ENCODE data around the gene ERAP2. TPM values are rescaled to one million over a fixed set of nuclear protein-coding genes. Genes with fewer than 3 reads are reported as not detected.

ERAP2 gene
- total RNA-seq, 2 experiments from 2014 or later = 56.6 to 61.4 TPM

- Mint-ChIP-seq H3K36me3 (ENCODE audit: low read depth) (no peaks in the 10 kb centered on the region), H3K27me3 (no peaks in the 10 kb centered on the region), H3K4me3 (no peak overlapping the region), H3K4me1 (ENCODE audit: low read depth) (peaks cover 5% of the 10 kb centered on the region), H3K9me3 (no peaks in the 10 kb centered on the region), H3K27ac (no peak overlapping the region)
- no peak for TF ChIP-seq CTCF (IDR thresholded peaks at IDR 0.05)
- Histone ChIP-seq H3K27ac (ENCODE audit: low read depth in 1 of 2, low read length in 2 of 2) (no peak overlapping the region), H3K27me3 (ENCODE audit: control insufficient read depth in 1 of 2, insufficient read depth in 2 of 2, low read length in 2 of 2) (no peaks in the 10 kb centered on the region), H3K9me3 (ENCODE audit: control insufficient read depth in 1 of 2, insufficient read depth in 1 of 2, low read length in 2 of 2) (no peaks in the 10 kb centered on the region), H3K4me1 (ENCODE audit: insufficient read depth, low read length) (no peaks in the 10 kb centered on the region), H3K4me3 (ENCODE audit: low read length) (no peak overlapping the region), H3K36me3 (ENCODE audit: insufficient read depth, low read length) (no peaks in the 10 kb centered on the region)
- ChIA-PET POLR2A (interaction anchor here (2.5 kb wide), 1 partner anchor 56 kb away, joined by 7 read pairs; the partner anchor contains the start of gene ERAP1), CTCF (no interaction called here)
- ATAC-seq (ENCODE audit: poor library complexity) (no peak), DNase-seq (no peak)
- intact Hi-C loops (cut with DNase I, micrococcal nuclease) = no loop called here
Measured at GRCh38 chr5:96863949-96864584, 12.2 kb upstream of the ERAP2 start.

- peaks cover 15% of the 10 kb centered on the region for H3K4me1 Mint-ChIP-seq (ENCODE audit: low read depth)
- Histone ChIP-seq H3K36me3 (ENCODE audit: insufficient read depth, low read length) (no peaks in the 10 kb centered on the region), H3K4me3 (ENCODE audit: low read length) (no peak overlapping the region), H3K27me3 (ENCODE audit: control insufficient read depth in 1 of 2, insufficient read depth in 2 of 2, low read length in 2 of 2) (no peaks in the 10 kb centered on the region), H3K4me1 (ENCODE audit: insufficient read depth, low read length) (peaks cover 5% of the 10 kb centered on the region), H3K9me3 (ENCODE audit: control insufficient read depth in 1 of 2, insufficient read depth in 1 of 2, low read length in 2 of 2) (no peaks in the 10 kb centered on the region), H3K27ac (ENCODE audit: low read depth in 1 of 2, low read length in 2 of 2) (no peak overlapping the region)
- H3K27ac Mint-ChIP-seq = no peak overlapping the region
- ATAC-seq (ENCODE audit: poor library complexity) = no peak
- no peak for TF ChIP-seq CTCF (IDR thresholded peaks at IDR 0.05)
- H3K27me3 Mint-ChIP-seq = no peaks in the 10 kb centered on the region
- H3K9me3 Mint-ChIP-seq = no peaks in the 10 kb centered on the region
- POLR2A ChIA-PET = no interaction called here
- CTCF ChIA-PET = no interaction called here
- H3K4me3 Mint-ChIP-seq = no peak overlapping the region
- intact Hi-C loops (cut with DNase I, micrococcal nuclease) = loop anchor here in 1 of 2 experiments (5.0 kb wide), 2 partner anchors 48 to 277 kb away; partner anchors contain the start of gene LIX1
- no peak for DNase-seq
- H3K36me3 Mint-ChIP-seq (ENCODE audit: low read depth) = no peaks in the 10 kb centered on the region
Measured at GRCh38 chr5:96864922-96865530, 11.3 kb upstream of the ERAP2 start.

DNA sequence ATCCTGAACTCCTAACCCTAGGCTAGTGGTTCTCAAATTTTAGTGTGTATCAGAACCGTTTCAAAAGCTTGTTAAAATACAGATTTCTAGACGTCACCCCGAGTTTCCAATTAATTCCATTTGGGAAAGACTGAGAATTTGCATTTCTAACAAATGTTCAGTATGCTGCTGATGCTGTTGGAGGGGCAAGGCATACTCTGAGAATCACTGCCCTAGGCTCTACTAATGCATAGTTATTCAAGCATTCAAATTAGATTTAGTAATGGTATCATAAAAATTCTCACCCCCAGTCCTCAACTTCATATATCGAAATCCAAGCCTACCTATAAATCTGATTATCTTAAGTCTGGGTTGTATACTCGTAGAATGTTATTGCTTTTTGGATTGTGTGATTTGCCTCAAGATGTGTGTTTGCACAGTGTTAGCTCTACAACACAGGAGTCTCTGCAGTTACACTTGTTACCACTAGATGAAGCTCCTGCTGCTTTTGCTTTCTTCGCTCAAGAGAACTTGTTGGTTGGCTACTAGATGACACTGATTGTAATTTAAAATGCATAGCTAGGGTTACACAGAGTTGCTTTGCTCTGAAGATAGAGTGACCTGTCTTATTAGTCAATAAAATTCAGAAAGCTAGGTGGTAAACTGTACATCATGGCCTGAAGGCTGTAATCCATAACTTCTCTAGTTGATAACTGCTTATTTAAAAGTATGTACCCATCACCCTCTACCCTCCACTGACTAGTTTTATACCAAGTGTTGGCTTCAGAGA lies 7.5 kb upstream of the ERAP2 start:
- ChIA-PET POLR2A (interaction anchor here (0.5 to 2.7 kb wide), 21 partner anchors 9 to 299 kb away, joined by 3 to 23 read pairs (median 5); partner anchors contain the start of gene LNPEP), CTCF (interaction anchor here (0.6 to 2.0 kb wide), 49 partner anchors 8 to 1222 kb away, joined by 3 to 19 read pairs (median 5); partner anchors contain the start of genes ERAP1, LNPEP and RFESD)
- peak in 6 of 14 experiments; percentile 18 to 81 (median 52) for DNase-seq

More for the DNA sequence above, 7.5 kb upstream of the ERAP2 start:
- Mint-ChIP-seq H3K9me3 (no peaks in the 10 kb centered on the region), H3K4me1 (ENCODE audit: low read depth) (peaks cover 45% of the 10 kb centered on the region), H3K27me3 (no peaks in the 10 kb centered on the region), H3K36me3 (ENCODE audit: low read depth) (no peaks in the 10 kb centered on the region), H3K27ac (peak overlapping the region; percentile 22), H3K4me3 (no peak overlapping the region)
- H3K27me3 ChIP-seq (ENCODE audit: control insufficient read depth in 1 of 2, insufficient read depth in 2 of 2, low read length in 2 of 2) = no peaks in the 10 kb centered on the region
- TF ChIP-seq CTCF (IDR thresholded peaks at IDR 0.05) = peak; percentile 95
- no peak overlapping the region for H3K27ac ChIP-seq (ENCODE audit: low read depth in 1 of 2, low read length in 2 of 2)
- intact Hi-C loops (cut with DNase I, micrococcal nuclease) = loop anchor here (1.0 to 5.0 kb wide), 6 partner anchors 51 to 294 kb away; partner anchors contain the start of gene LIX1 (in 1 of the 2)
- no peak overlapping the region for H3K4me3 ChIP-seq (ENCODE audit: low read length)
- peak; percentile 99 for ATAC-seq (ENCODE audit: poor library complexity)
- peaks cover 21% of the 10 kb centered on the region for H3K4me1 ChIP-seq (ENCODE audit: insufficient read depth, low read length)
- no peaks in the 10 kb centered on the region for H3K9me3 ChIP-seq (ENCODE audit: control insufficient read depth in 1 of 2, insufficient read depth in 1 of 2, low read length in 2 of 2)
- no peaks in the 10 kb centered on the region for H3K36me3 ChIP-seq (ENCODE audit: insufficient read depth, low read length)
